IPS-18c (cell line): ENCODE measurements around the gene PAX4.
"Not testable (repeated sequence)": the region's sequence is repeated elsewhere in the genome, so short reads cannot be mapped to it uniquely, and the experiment has no call there.

Experiments
- H3K4me3 ChIP-seq: 2 replicates; pipeline ENCODE4 v1.7.0; 2013; ENCODE audit warnings: low read depth, mild to moderate bottlenecking, low read length, moderate library complexity; ENCODE audit not compliant: insufficient read depth
- H3K9me3 ChIP-seq: one replicate; pipeline ENCODE4 v1.6.1; 2013; ENCODE audit warnings: mild to moderate bottlenecking, low read length, moderate library complexity; ENCODE audit not compliant: control insufficient read depth, insufficient read depth

The PAX4 gene

GRCh38 chr7:127568034-127568433 lies 49.9 kb downstream of the PAX4 start:
- not testable (repeated sequence) for H3K9me3 ChIP-seq, H3K4me3 ChIP-seq

GRCh38 chr7:127566242-127566641 lies 51.7 kb downstream of the PAX4 start:
- Histone ChIP-seq H3K4me3 (no peak overlapping the region), H3K9me3 (no peaks in the 10 kb centered on the region)
